Activated CD8-positive, alpha-beta memory T cell treated with anti-CD3 and anti-CD28 coated beads for 4 hours (primary cell): ENCODE data around the gene GATA3.

Experiments
- DNase-seq, 2 donors: peaks; one replicate each; pipeline ENCODE4 v3.0.0-alpha.2; 2020; ENCODE audit warnings: low read depth in 2 of 2

The GATA3 gene

GRCh38 chr10:8037941-8038894, 16.3 kb upstream of the GATA3 start:
- DNase-seq: no peak

- DNase-seq: no peak
Observed at GRCh38 chr10:8039321-8039881, 15.1 kb upstream of the GATA3 start.

- no peak for DNase-seq
Observed at GRCh38 chr10:8040651-8041050, 13.8 kb upstream of the GATA3 start.

- DNase-seq: no peak
Observed at GRCh38 chr10:8041284-8041991, 13.1 kb upstream of the GATA3 start.

- no peak for DNase-seq
Observed at GRCh38 chr10:8041992-8042720, 12.3 kb upstream of the GATA3 start.

- no peak for DNase-seq
Observed at GRCh38 chr10:8042721-8043568, 11.5 kb upstream of the GATA3 start.

GRCh38 chr10:8043569-8044306, 10.8 kb upstream of the GATA3 start:
- DNase-seq: no peak

- no peak for DNase-seq
Observed at GRCh38 chr10:8044331-8044907, 10.1 kb upstream of the GATA3 start.

- DNase-seq: no peak
Observed at GRCh38 chr10:8044908-8045725, 9.4 kb upstream of the GATA3 start.

- no peak for DNase-seq
Observed at GRCh38 chr10:8045726-8046494, 8.6 kb upstream of the GATA3 start.

- no peak for DNase-seq
Observed at GRCh38 chr10:8047452-8048280, 6.8 kb upstream of the GATA3 start.

GRCh38 chr10:8048281-8049008, 6.0 kb upstream of the GATA3 start:
- DNase-seq: peak in 1 of 2 donors; percentile 67

- DNase-seq: no peak
Observed at GRCh38 chr10:8049045-8049864, 5.2 kb upstream of the GATA3 start.

- DNase-seq: no peak
Observed at GRCh38 chr10:8049865-8050555, 4.5 kb upstream of the GATA3 start.

- no peak for DNase-seq
Observed at GRCh38 chr10:8050556-8051108, 3.9 kb upstream of the GATA3 start.
